Liver (tissue), 9 donors: ENCODE measurements around the gene ERBB4. TPM values are rescaled to one million over a fixed set of nuclear protein-coding genes. Genes with fewer than 3 reads are reported as not detected.
"Not testable (repeated sequence)": the region's sequence is repeated elsewhere in the genome, so short reads cannot be mapped to it uniquely, and the experiment has no call there.

Experiments
- DNase-seq: peaks from one replicate; pipeline ENCODE4 v3.0.0-alpha.2; 2017; ENCODE audit warnings: low spot score
- H3K27ac ChIP-seq, 2 donors: one replicate each; pipeline ENCODE4 v1.7.0; 2013; ENCODE audit warnings: inconsistent platforms in 2 of 2, low read length in 2 of 2, control low read depth in 1 of 2, low read depth in 1 of 2, mild to moderate bottlenecking in 1 of 2
- H3K27me3 ChIP-seq, 4 donors: one replicate each; pipeline versions ENCODE4 v1.6.1 to v1.7.0; 2013; ENCODE audit warnings: low read length in 3 of 4, inconsistent platforms in 1 of 4, mild to moderate bottlenecking in 1 of 4, moderate library complexity in 1 of 4; ENCODE audit not compliant: control insufficient read depth in 4 of 4, insufficient read depth in 4 of 4
- H3K36me3 ChIP-seq, 4 donors: one replicate each; pipeline versions ENCODE4 v1.6.1 to v1.7.0; 2013; ENCODE audit warnings: low read length in 3 of 4, mild to moderate bottlenecking in 3 of 4, low read depth in 1 of 4, moderate library complexity in 1 of 4; ENCODE audit not compliant: control insufficient read depth in 4 of 4, insufficient read depth in 3 of 4
- H3K4me1 ChIP-seq, 4 donors: one replicate each; pipeline versions ENCODE4 v1.6.1 to v1.7.0; 2013; ENCODE audit warnings: low read length in 3 of 4, mild to moderate bottlenecking in 3 of 4, moderate library complexity in 1 of 4; ENCODE audit not compliant: control insufficient read depth in 4 of 4, insufficient read depth in 4 of 4
- H3K4me3 ChIP-seq, 3 donors: one replicate each; pipeline versions ENCODE4 v1.6.1 to v1.7.0; 2013; ENCODE audit warnings: low read length in 3 of 3, control low read depth in 1 of 3, low read depth in 1 of 3, mild to moderate bottlenecking in 1 of 3
- H3K9ac ChIP-seq, 2 donors: one replicate each; pipeline ENCODE4 v1.7.0; 2013; ENCODE audit warnings: low read length in 2 of 2, mild to moderate bottlenecking in 2 of 2, moderate library complexity in 2 of 2, control low read depth in 1 of 2, low read depth in 1 of 2
- H3K9me3 ChIP-seq, 4 donors: one replicate each; pipeline versions ENCODE4 v1.6.1 to v1.7.0; 2013; ENCODE audit warnings: low read length in 3 of 4; ENCODE audit not compliant: control insufficient read depth in 4 of 4
- ATF3 ChIP-seq: IDR thresholded peaks from 2 replicates; pipeline ENCODE4 v1.6.1; 2016; ENCODE audit warnings: antibody characterized with exemption
- CTCF ChIP-seq: fragments of 150-350 bp; IDR thresholded peaks from 2 replicates; pipeline ENCODE4 v1.5.1; 2017; ENCODE audit warnings: improper control_type of control experiment, low read depth, low read length; ENCODE audit not compliant: missing input control
- EGR1 ChIP-seq, 2 donors: IDR thresholded peaks; 2 replicates each; pipeline ENCODE4 v1.6.1; 2016 to 2018; ENCODE audit warnings: antibody characterized with exemption in 2 of 2, low read depth in 2 of 2
- FOXA1 ChIP-seq: IDR thresholded peaks from 2 replicates; pipeline ENCODE4 v1.6.1; 2016; ENCODE audit warnings: antibody characterized with exemption
- FOXA2 ChIP-seq: IDR thresholded peaks from 2 replicates; pipeline ENCODE4 v1.6.1; 2016; ENCODE audit warnings: antibody characterized with exemption
- GABPA ChIP-seq, 2 donors: IDR thresholded peaks in 1 of 2; conservative IDR thresholded peaks in 1 of 2; 2 replicates each; pipeline ENCODE4 v1.6.1; 2016; ENCODE audit warnings: antibody characterized with exemption in 2 of 2, mild to moderate bottlenecking in 1 of 2, moderate library complexity in 1 of 2
- HNF4A ChIP-seq, 2 donors: conservative IDR thresholded peaks; 2 replicates each; pipeline ENCODE4 v1.6.1; 2016; ENCODE audit warnings: antibody characterized with exemption in 2 of 2, mild to moderate bottlenecking in 2 of 2
- HNF4G ChIP-seq: IDR thresholded peaks from 2 replicates; pipeline ENCODE4 v1.6.1; 2016; ENCODE audit warnings: antibody characterized with exemption
- JUND ChIP-seq, 2 donors: IDR thresholded peaks; 2 replicates each; pipeline ENCODE4 v1.6.1; 2016; ENCODE audit warnings: antibody characterized with exemption in 2 of 2
- MAX ChIP-seq: IDR thresholded peaks from 2 replicates; pipeline ENCODE4 v1.6.1; 2016; ENCODE audit warnings: antibody characterized with exemption
- NR2F2 ChIP-seq: IDR thresholded peaks from 2 replicates; pipeline ENCODE4 v1.6.1; 2016; ENCODE audit warnings: antibody characterized with exemption
- RAD21 ChIP-seq, 2 donors: IDR thresholded peaks; 2 replicates each; pipeline ENCODE4 v1.6.1; 2016; ENCODE audit warnings: antibody characterized with exemption in 2 of 2, mild to moderate bottlenecking in 2 of 2
- REST ChIP-seq: IDR thresholded peaks from 2 replicates; pipeline ENCODE4 v1.6.1; 2016; ENCODE audit warnings: antibody characterized with exemption, mild to moderate bottlenecking
- RXRA ChIP-seq, 2 donors: IDR thresholded peaks; 2 replicates each; pipeline ENCODE4 v1.6.1; 2017 to 2018; ENCODE audit warnings: antibody characterized with exemption in 2 of 2, mild to moderate bottlenecking in 1 of 2
- SP1 ChIP-seq: IDR thresholded peaks from 2 replicates; pipeline ENCODE4 v1.6.1; 2018; ENCODE audit warnings: antibody characterized with exemption, mild to moderate bottlenecking
- TAF1 ChIP-seq: conservative IDR thresholded peaks from 2 replicates; pipeline ENCODE4 v1.6.1; 2016; ENCODE audit warnings: antibody characterized with exemption, mild to moderate bottlenecking
- YY1 ChIP-seq: IDR thresholded peaks from 2 replicates; pipeline ENCODE4 v1.6.1; 2016; ENCODE audit warnings: antibody characterized with exemption, mild to moderate bottlenecking
- ZBTB33 ChIP-seq: IDR thresholded peaks from 2 replicates; pipeline ENCODE4 v1.6.1; 2016; ENCODE audit warnings: antibody characterized with exemption
- WGBS: extraction: QIAGEN DNeasy Blood & Tissue Kit; methylation state at CpG from one replicate; pipeline ENCODE4 v1.1.7; 2013; 5-methylcytosine and 5-hydroxymethylcytosine counted together
- polyA plus RNA-seq, 2 donors: library from polyadenylated mRNA; stranded (reverse) in 1 of 2; unstranded in 1 of 2; fragments of 200-250 nt in 1 of 2; fragments of >200 nt in 1 of 2; fragmentation: Nextera tagmentation in 1 of 2; extraction: Ambion mirVana in 1 of 2; gene quantifications; one replicate each; pipeline versions ENCODE4 v1.2.1 to v1.2.3, GENCODE V29; 2013 to 2015
- total RNA-seq, 2 donors: library from RNA; depleted of rRNA; stranded (reverse); fragments of >200 nt; gene quantifications; one replicate each; pipeline ENCODE4 v1.2.3, GENCODE V29; 2014
- donor health status: healthy.
- donor health status: healthy.
- donor health status: healthy.
- donor health status: healthy.
- donor health status: healthy.

Gene ERBB4
- total and polyA plus RNA-seq, 4 donors: 0.03 to 0.42 TPM; not detected in 2

GRCh38 chr2:212242724-212243123 lies 295.9 kb downstream of the ERBB4 start:
- TF ChIP-seq JUND (IDR thresholded peaks at IDR 0.05) (no peak), FOXA1 (no peak), GABPA (IDR thresholded peaks at IDR 0.05 in 1 of 2, conservative IDR thresholded peaks at IDR 0.05 in 1 of 2) (no peak), HNF4A (conservative IDR thresholded peaks at IDR 0.05) (no peak), SP1 (no peak), ATF3 (no peak), MAX (no peak), RXRA (IDR thresholded peaks at IDR 0.05) (no peak), HNF4G (no peak), NR2F2 (no peak), TAF1 (no peak), CTCF (no peak), RAD21 (IDR thresholded peaks at IDR 0.05) (no peak), ZBTB33 (no peak), FOXA2 (no peak), EGR1 (IDR thresholded peaks at IDR 0.05; ENCODE audit: low read depth in 2 of 2) (no peak), REST (no peak), YY1 (no peak)
- 44% methylated on average over 1 of the region's 1 CpG for WGBS
- Histone ChIP-seq H3K36me3 (no peaks in the 10 kb centered on the region), H3K4me3 (no peak overlapping the region), H3K4me1 (no peaks in the 10 kb centered on the region), H3K27me3 (peaks cover 0 to 2% (median 0%) of the 10 kb centered on the region in 4 donors), H3K27ac (no peak overlapping the region), H3K9me3 (no peaks in the 10 kb centered on the region), H3K9ac (no peak overlapping the region)
- no peak for DNase-seq

- not testable (repeated sequence) for DNase-seq, H3K9me3 ChIP-seq, H3K27ac ChIP-seq, H3K4me3 ChIP-seq, H3K36me3 ChIP-seq, H3K27me3 ChIP-seq, H3K4me1 ChIP-seq, H3K9ac ChIP-seq
- 88% methylated on average over 3 of the region's 3 CpGs for WGBS
Observed at GRCh38 chr2:212238152-212238551, 300.4 kb downstream of the ERBB4 start.
